HG03045 (cell line): ENCODE data around the gene RNF208.
A peak's percentile ranks its signal among the peaks of the same experiment; 100 is the strongest.
"Not testable (repeated sequence)": the region's sequence is repeated elsewhere in the genome, so short reads cannot be mapped to it uniquely, and the experiment has no call there.

Experiments
- ATAC-seq: cut with Tn5 transposase; IDR thresholded peaks from one replicate; pipeline ENCODE4 v1.9.1; 2021; ENCODE audit warnings: mild to moderate bottlenecking, moderate library complexity; ENCODE audit not compliant: unreplicated experiment

Gene RNF208

DNA sequence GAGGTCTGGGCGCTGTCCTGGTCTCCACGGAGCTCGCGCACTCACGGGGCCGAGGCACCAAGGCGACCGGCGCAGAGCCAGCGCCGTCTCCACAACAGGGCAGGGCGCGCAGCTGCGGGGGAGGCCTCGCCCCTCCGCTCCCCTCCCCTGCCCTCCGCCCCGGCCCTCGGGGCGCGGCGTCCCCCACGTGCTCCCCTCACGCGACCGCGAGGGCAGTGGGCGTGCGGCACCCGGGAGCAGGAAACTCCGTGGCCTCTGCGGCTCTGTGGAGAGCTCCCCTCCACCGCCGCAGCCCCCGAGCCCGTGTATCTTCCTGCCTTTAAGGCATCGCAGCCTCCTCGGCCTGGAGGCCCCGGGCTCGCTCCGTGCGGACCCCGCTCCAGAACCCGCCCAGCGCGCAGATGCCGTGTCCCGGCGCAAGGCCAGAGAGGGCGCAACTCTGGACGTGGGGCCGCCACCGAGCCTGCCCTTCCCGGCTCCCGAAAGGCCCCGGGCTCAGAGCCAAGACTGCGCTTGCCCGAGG is 18.3 kb upstream of the RNF208 start:
- peak; percentile 15 for ATAC-seq

DNA sequence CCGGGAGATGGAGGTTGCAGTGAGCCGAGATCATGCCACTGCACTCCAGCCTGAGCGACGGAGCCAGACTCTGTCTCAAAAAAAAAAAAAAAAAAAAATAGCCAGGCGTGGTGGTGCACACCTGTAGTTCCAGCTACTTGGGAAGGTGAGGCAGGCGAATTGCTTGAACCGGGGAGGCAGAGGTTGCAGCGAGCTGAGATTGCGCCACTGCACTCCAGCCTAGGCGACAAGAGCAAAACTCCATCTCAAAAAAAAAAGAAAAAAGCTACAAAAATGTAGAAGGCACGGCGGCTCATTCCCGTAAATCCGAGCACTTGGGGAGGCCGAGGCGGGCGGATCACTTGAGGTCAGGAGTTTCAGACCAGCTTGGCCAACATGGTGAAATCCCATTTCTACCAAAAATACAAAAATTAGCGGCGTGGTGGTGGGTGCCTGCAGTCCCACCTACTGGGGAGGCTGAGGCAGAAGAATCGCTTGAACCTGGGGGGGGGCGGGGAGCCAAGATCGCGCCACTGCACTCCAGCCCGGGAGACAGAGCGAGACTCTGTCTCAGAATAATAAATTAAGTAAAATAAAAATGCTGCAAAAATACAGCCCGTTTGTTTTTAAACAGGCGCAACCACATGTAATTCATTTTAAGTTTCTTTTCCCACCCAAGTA is 17.6 kb upstream of the RNF208 start:
- ATAC-seq, result not testable (repeated sequence)

DNA sequence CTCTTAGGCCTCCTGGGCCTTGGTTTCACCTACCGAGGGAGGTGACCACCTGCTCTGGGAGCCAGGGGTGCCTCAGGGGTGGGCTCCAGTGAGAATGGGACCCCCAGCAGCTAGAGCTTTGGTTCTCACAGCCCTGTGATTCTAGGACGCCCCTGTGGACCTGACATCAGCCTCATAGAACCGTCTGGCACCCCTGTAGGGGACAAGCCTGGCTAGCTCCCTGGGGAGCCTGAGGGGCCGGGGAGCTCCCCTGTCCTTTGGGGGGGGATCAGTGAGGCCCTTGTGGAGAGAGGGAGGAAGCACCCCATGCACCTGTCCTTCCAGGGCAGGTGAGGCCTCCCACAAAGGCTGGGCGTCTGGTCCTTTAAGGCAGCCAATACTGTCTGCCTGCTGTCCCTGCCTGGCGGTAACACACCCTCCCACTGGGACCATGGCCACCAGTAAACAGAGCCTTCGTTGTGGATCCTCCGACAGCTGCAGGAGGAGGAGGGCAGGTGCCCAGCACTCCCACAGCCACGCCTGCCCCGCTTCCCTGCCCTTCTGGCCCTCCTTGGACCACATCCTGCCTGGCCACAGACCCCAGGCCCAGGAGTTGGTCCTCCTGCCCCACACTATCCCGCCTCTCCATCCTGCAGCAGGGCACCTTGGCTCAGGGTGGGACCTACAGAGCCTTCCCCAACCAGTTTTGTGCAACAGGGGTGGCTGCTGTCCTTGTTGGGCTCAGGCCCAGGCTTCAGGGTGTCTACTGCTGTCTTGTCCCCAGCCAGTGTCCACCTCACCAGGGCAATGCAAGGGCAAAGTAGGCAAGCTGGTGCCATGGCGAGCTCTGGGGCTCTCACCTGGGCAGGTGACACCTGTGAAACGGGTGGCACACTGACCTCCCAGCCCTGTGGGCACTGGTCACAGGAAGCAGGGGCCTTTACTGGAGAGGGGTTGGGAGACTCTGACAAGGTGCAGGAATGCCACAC is 16.0 kb upstream of the RNF208 start:
- ATAC-seq, result no peak

DNA sequence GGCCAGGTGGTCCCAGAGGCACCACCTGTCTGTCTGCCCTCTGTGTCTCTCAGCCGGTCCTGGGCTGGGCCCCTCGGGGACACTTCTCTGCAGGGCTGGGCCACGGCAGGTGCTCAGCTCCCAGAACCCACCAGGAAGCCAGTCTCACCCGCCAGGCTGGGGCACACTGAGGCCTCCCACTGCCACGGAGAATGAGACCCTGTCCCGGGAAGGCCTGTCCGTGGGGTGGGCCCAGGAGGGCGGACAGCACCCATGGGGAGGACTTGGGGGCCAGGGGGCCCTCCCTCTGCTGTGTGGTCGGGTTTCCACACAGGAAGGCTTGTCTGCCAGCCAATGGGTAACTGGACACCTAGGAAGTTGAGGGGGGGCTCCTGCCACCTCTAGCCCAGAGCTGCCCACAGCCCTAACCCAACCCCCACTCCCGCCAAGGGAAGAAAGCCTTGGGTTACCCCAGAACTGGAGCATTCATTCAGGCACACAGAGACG is 14.9 kb upstream of the RNF208 start:
- no peak for ATAC-seq

DNA sequence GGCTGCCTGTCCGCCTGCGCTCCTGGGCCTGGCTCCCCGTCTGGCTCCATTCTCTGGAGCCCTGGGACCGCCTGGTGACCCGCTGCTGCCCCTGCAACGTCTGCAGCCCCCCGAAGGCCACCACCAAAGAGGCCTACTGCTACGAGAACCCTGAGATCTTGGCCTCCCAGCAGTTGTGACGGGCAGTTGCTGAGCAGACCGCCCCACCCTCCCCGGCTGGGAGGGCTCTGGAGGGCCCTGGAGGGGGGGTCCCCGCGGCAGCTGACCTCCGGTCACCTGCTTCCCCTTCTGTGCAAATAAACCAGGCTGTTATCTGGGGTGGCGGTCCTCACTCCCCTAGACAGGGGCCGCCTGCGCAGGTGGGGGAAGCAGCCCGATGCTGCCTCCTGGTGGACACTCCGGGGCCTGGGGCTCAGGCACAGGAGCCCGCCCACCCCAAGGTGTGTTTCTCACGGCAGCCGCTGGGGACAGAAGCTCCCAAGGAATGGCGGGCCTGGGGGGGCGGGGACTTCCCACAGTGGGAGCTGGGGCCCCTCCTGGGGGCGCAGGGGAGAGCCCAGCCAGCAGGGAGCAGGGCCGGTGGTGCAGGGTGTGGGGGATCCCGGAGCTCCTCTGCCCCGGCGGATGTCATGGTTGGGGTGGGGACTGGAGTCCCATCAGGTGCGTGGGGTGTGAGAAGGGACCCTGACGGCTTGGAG is 14.3 kb upstream of the RNF208 start:
- ATAC-seq, result no peak

DNA sequence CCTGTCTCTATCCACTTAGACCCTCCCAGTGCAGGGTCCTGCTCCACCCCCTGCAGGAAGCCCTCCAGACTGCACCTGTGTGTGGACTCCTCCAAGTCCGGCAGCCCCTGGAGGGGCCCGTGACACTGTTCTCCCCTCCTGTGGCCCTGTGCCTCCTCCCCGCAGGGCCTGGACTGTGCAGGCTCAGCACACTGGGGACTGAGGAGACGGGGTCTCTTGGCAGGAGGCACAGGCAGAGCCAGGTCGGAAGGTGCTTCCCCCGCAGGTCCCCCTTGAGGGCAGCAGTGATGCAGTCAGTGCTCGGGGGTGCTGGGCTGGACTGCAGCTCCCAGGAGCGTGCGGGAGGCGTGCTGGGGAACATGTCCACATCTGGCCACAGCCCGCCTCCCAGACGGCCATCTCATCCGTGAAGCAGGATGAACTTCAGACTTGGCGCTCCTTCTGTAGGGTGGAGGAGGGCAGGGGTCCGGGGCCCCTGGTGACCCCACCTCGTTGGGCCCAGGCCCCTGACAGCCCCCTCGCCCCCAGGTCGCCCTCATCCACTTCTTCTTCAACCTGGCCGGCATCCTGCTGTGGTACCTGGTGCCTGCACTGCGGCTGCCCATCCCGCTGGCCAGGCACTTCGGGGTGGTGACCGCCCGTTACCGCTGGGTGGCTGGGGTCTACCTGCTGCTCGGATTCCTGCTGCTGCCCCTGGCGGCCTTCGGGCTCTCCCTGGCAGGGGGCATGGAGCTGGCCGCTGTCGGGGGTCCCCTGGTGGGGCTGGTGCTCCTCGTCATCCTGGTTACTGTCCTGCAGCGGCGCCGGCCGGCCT is 13.6 kb upstream of the RNF208 start:
- ATAC-seq, result no peak

DNA sequence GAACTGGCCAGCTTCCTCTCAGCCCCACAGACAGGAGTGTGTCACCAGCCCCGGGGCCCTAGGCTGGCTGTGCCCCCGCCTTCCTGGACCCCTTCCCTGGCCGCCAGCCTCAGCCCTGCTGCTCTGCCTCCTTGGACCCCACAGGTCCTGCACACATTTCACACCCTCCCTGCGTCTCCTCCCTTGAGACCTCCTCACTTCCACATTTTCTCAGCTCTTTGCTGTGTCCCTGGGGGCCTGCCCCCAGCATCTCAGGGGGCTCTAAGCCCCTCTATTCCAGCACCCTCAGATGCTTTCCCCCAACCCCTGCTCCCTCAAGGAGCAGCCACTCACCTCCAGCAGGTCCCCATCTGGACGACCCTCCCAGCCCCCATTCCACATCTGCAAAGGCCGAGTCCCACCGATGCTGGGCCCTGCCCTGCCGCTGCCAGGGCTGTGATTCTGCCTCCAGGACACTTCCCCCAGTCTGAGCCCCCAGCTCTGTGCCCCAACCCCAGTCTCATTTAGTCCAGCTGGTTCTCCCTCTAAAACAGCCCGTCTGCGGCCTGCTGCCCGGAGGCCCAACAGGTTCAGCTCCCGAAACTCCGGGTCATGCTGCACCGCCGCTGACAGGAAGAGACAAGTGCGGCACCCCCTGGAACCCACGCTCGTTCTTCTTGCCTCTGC is 12.9 kb upstream of the RNF208 start:
- ATAC-seq, result no peak

DNA sequence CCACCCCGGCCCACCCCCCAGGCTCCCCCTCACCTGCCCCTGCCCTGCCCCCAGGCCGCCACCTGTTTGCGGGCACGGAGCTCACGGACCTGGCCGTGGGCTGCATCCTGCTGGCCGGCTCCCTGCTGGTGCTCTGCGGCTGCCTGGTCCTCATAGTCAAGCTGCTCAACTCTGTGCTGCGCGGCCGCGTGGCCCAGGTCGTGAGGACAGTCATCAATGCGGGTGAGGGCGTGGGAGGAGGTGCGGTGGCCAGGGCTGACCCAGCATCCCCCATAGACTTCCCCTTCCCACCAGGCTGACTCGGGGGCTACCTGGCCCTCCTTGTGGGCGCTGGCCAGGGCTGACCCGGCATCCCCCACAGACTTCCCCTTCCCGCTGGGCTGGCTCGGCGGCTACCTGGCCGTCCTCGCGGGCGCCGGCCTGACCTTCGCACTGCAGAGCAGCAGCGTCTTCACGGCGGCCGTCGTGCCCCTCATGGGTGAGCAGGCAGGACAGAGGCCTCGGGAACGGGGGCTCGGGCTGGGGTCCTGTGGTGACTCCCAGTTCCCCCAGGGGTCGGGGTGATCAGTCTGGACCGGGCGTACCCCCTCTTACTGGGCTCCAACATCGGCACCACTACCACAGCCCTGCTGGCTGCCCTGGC is 12.1 kb upstream of the RNF208 start:
- no peak for ATAC-seq

DNA sequence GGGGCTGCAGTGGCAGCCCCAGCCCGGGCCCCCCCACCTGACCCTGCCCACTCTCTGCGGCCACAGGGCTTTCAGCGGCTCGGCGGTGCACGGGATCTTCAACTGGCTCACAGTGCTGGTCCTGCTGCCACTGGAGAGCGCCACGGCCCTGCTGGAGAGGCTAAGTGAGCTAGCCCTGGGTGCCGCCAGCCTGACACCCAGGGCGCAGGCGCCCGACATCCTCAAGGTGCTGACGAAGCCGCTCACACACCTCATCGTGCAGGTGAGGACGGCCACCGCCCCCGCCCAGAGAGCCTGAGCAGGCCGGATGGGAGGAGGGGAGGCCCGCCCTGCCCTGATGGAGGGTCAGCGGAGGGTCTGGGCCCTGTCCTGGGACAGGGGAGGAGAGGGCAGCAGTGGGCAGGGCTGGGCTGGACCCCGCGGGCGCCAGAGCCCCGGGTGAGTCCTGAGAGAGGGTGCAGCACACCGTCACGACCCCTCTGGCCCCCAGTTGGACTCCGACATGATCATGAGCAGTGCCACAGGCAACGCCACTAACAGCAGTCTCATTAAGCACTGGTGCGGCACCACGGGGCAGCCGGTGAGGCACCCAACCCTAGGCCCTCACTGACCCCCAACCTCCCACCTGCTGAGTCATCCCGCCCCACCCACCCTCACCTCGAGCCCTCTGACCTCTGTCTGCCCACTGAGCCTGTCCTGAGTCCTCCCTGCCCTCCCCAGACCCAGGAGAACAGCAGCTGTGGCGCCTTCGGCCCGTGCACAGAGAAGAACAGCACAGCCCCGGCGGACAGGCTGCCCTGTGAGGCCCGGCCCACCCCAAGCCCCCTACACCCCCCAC is 11.3 kb upstream of the RNF208 start:
- ATAC-seq, result no peak

DNA sequence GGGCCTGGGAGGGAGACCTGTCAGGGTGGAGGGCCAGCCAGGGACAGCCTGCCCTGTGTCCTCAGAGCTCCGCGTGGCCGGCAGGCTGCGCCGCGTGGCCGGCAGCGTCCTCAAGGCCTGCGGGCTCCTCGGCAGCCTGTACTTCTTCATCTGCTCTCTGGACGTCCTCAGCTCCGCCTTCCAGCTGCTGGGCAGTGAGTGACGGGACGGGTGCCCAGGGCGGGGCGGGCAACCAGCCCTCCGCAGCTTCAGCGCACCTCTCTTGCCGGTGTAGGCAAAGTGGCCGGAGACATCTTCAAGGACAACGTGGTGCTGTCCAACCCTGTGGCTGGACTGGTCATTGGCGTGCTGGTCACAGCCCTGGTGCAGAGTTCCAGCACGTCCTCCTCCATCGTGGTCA is 10.5 kb upstream of the RNF208 start:
- ATAC-seq, result no peak

DNA sequence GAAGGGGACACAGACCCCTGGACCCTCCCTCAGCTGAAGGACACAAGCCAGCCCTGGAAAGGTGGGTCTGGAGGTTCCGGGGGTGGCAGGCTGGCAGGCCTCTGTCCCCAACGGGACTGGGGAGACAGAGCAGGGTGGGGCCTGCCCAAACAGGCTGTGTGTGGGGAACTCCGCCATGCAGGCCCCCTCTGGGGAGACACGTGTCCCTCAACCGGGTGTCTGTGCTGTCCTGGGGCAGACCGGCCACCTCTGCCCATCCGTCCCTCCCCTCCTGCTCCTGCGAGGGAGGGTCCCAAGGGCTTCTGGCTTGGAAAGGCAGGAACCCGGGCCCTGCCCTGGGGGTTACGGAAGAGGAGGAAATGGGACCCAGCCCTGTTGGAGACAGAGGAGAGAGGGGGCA is 10.1 kb upstream of the RNF208 start:
- no peak for ATAC-seq

DNA sequence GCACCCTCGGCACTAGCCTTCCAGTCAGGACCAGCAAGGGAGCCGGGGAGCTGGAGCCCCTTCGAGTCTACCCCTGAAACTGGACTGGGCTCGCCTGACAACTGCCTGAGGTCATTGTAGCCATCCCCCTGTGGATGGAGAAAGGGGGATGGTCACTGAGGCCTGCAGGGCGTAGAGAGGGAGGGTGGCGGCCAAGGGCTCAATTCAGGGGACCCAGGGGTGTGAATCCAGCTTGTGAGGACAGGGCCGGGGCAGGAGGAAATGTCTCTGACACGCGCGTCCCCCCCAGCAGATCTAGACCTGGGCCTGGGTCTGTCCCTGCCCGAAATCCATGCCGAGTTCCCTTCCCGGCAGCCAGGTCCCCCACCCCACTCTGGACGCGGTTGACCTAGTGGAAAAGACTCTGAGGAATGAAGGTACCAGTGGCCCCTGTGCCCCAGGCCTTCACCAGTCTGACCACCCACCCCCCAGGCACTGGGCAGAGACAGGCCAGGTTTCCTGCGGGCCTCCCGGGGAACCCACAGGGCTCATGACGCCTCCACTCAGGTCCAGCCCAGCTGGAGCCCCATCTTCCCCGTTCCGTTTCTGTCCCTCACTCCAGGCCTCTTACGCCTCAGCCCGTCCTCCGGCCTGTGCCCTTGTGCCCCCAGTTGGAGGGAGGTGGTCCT is 9.5 kb upstream of the RNF208 start:
- ATAC-seq, result no peak

DNA sequence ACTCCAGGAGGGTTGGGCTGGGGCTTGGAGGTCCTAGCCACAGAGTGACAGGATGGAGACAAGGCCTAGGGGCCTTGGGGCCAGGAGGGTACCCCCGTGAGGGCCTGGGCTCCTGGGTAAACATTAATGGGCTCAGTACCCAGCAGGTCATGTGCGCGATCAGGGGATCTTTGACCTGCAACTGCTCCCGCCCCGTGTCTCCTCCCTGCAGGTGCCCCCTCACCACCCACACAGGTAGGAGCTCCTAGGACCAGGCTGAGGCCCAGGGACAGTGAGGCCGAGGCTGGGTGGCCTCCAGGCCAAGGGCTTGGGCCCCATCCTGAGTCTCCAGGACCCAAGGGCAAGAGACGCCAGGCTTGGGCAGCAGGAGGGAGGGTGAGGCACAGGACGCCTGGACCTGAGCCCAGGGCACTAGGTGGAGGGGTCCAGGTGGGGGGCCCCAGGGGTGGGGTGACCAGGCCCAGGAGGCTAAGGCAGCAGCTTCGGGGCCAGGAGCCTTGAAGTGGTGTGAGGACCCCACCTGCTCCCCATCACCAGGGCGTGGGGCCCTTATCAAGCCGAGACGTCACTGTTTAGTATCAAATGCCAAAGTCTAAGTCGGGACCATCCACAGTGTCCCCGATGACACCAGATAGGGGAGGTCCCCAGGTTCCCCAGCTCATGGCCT is 8.8 kb upstream of the RNF208 start, which contains the start of gene SLC34A3:
SLC34A3 (plus strand) TSS at position 197 of the 667 bp plus-strand sequence. CDS start 802 bp downstream, outside the sequence.
- no peak for ATAC-seq

DNA sequence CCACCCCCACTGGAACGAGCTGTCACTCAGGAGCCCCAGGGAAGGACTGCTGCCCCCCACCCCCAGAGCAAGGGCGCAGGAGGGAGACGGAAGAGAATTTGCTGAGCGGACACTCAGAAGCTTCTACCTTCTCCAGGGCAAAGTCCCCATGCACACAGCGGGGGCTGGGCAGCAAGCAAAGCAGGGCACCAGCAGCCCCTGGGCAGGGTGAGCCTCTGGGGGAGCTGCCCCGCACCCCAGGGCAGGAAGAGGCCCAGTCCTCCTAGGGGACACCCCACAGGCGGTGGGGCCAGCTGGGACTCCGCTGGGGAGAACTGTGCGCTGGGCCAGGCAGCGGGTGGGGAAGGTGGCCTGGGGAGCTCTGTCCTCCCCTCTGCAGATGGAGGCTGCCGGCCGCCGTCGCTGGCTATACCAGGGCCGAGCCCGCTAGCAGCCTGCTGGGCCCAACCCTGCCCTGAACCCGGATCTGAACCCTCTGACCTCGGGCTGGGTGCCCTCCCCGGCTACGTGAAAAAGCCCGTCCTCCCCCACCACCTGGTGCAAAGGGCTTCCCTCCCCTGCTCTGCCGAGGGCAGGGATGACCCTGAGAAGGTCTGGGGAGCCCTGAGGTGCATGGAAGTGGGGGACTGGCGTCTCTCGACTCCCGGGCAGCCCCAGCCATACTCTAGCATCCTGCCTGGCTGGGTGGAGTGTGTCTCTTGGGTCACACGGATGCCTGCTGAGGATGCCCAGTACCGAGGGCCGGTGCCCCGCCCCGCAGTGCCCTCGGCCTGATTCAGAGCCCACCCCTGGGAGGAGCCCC is 8.1 kb upstream of the RNF208 start:
- ATAC-seq, result no peak

DNA sequence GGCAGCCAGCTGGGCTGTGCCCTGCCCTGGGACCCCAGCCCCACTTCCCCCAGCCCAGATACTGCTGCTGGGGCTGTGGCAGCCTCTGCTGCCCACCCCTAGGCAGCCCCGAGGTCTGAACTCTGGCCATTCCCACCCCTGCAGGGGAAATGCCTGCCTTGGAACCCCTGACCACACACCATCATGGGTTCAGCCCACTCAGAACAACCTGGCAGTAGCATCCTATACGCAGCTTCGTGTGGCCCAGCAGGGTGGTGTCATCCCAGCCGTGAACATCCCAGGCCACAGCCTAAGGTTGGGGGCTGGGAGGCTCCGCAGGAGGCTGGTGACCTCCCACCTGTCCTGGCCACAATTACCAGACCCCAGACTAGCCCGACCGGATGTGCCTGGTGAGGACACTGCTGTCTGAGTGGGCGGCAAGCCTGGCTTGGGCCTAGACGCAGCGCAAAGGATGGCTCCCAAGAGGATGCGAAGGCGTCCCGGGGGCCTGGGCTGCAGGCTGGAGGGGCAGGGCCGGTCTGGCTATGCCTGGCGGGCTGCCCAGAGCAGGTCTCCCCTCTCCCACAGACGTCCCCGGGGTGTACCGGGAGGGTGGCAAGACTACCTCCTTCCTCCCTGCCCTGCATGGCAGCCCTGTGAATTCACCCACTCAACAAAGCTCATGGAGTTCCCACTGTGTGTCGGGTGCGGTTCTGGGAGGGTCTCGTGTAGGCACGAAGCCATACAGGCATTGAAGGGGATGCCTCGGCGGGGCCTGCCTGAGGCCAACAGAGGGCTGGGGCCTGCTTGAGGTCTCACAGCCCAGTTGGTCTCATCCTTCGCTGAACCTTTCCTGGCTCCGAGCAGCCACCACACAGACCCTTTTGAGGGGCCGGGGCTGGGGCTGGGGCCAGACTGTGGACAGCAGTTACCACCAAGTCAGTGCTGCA is 7.2 kb upstream of the RNF208 start:
- ATAC-seq, result no peak
